GM12892 (cell line): Measurements from ENCODE around the gene PSMD3.

Source experiments
- POLR2A ChIP-seq: IDR thresholded peaks from 2 replicates; pipeline ENCODE4 v1.6.1; 2011; ENCODE audit warnings: low read depth, low read length, control low read depth
- POLR2AphosphoS5 ChIP-seq: IDR thresholded peaks from 2 replicates; pipeline ENCODE4 v1.6.1; 2011; ENCODE audit warnings: low read depth, low read length, control low read depth

GRCh38 chr17:39951924-39952679, 28.5 kb upstream of the PSMD3 start:
- no peak for TF ChIP-seq POLR2A
- TF ChIP-seq POLR2AphosphoS5: no peak
